ENCODE data around the gene UBE2U.

The UBE2U gene

DNA sequence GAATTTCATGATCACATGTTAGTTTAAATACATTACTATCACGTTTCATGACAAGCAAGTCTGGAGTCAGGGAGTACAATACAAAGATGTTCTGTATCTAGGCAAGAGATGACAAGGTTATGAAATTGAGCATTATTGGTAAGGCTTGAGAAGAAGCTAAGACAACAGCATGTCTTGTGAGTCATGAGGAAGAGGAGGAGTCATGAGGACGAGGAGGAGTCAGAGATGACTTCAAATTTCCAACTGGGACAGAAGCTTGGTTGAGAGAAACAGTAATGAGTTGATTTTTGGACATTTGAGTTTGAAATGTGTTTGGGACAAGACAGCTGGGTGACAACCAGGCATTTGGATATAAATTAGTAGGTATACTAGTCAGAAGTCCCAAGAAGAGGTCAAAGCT, 4.3 kb upstream of the UBE2U start:
- Histone ChIP-seq H4K20me1 (ENCODE audit: control insufficient read depth, insufficient read depth, low read depth, low read length) (no peaks in the 10 kb centered on the region), H3K4me1 (ENCODE audit: control insufficient read depth, low read length) (no peaks in the 10 kb centered on the region), H3K4me3 (ENCODE audit: low read length) (no peak overlapping the region), H3K9me2 (replicated peaks; ENCODE audit: control insufficient read depth, low read length) (no peaks in the 10 kb centered on the region), H3K27ac (ENCODE audit: low read depth, low read length) (no peak overlapping the region), H3K36me3 (ENCODE audit: control insufficient read depth, low read length) (no peaks in the 10 kb centered on the region), H3K9me3 (ENCODE audit: control insufficient read depth, insufficient read depth, low read length) (no peaks in the 10 kb centered on the region), H3F3A (ENCODE audit: control insufficient read depth, insufficient read depth) (no peaks in the 10 kb centered on the region), H3K4me2 (ENCODE audit: low read length) (no peak overlapping the region), H3K79me2 (ENCODE audit: control insufficient read depth, low read length) (no peaks in the 10 kb centered on the region), H3K27me3 (ENCODE audit: control insufficient read depth, low read length) (peaks cover 2% of the 10 kb centered on the region; the same call in 1 of the 2 replicates)
- no peak for TF ChIP-seq EZH2phosphoT487 (IDR thresholded peaks at IDR 0.05; ENCODE audit: borderline replicate concordance, low read length)
- TF ChIP-seq, protein P1, sequence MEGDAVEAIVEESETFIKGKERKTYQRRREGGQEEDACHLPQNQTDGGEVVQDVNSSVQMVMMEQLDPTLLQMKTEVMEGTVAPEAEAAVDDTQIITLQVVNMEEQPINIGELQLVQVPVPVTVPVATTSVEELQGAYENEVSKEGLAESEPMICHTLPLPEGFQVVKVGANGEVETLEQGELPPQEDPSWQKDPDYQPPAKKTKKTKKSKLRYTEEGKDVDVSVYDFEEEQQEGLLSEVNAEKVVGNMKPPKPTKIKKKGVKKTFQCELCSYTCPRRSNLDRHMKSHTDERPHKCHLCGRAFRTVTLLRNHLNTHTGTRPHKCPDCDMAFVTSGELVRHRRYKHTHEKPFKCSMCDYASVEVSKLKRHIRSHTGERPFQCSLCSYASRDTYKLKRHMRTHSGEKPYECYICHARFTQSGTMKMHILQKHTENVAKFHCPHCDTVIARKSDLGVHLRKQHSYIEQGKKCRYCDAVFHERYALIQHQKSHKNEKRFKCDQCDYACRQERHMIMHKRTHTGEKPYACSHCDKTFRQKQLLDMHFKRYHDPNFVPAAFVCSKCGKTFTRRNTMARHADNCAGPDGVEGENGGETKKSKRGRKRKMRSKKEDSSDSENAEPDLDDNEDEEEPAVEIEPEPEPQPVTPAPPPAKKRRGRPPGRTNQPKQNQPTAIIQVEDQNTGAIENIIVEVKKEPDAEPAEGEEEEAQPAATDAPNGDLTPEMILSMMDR (IDR thresholded peaks at IDR 0.05; ENCODE audit: low read depth, low read length, poor library complexity, severe bottlenecking) = no peak

GRCh38 chr1:64200064-64200463, 3.4 kb upstream of the UBE2U start:
- Histone ChIP-seq H3K9me2 (replicated peaks; ENCODE audit: control insufficient read depth, low read length) (no peaks in the 10 kb centered on the region), H3K4me1 (ENCODE audit: control insufficient read depth, low read length) (no peaks in the 10 kb centered on the region), H3K79me2 (ENCODE audit: control insufficient read depth, low read length) (no peaks in the 10 kb centered on the region), H3K36me3 (ENCODE audit: control insufficient read depth, low read length) (no peaks in the 10 kb centered on the region), H3K27ac (ENCODE audit: low read depth, low read length) (no peak overlapping the region), H3K4me2 (ENCODE audit: low read length) (no peak overlapping the region), H3K9me3 (ENCODE audit: control insufficient read depth, insufficient read depth, low read length) (no peaks in the 10 kb centered on the region), H3K27me3 (ENCODE audit: control insufficient read depth, low read length) (no peaks in the 10 kb centered on the region), H3F3A (ENCODE audit: control insufficient read depth, insufficient read depth) (no peaks in the 10 kb centered on the region), H4K20me1 (ENCODE audit: control insufficient read depth, insufficient read depth, low read depth, low read length) (no peaks in the 10 kb centered on the region), H3K4me3 (ENCODE audit: low read length) (no peak overlapping the region)
- TF ChIP-seq, protein P1 (IDR thresholded peaks at IDR 0.05; ENCODE audit: low read depth, low read length, poor library complexity, severe bottlenecking) = no peak
- no peak for TF ChIP-seq EZH2phosphoT487 (IDR thresholded peaks at IDR 0.05; ENCODE audit: borderline replicate concordance, low read length)

- H3K27ac ChIP-seq (ENCODE audit: low read depth, low read length) = no peak overlapping the region
- peaks cover 2% of the 10 kb centered on the region; the same call in 1 of the 2 replicates for H3K27me3 ChIP-seq (ENCODE audit: control insufficient read depth, low read length)
- H3K4me2 ChIP-seq (ENCODE audit: low read length) = no peak overlapping the region
- H3F3A ChIP-seq (ENCODE audit: control insufficient read depth, insufficient read depth) = no peaks in the 10 kb centered on the region
- TF ChIP-seq EZH2phosphoT487 (IDR thresholded peaks at IDR 0.05; ENCODE audit: borderline replicate concordance, low read length) = no peak
- TF ChIP-seq, protein P1 (IDR thresholded peaks at IDR 0.05; ENCODE audit: low read depth, low read length, poor library complexity, severe bottlenecking) = no peak
- no peaks in the 10 kb centered on the region for H3K9me2 ChIP-seq (replicated peaks; ENCODE audit: control insufficient read depth, low read length)
- H4K20me1 ChIP-seq (ENCODE audit: control insufficient read depth, insufficient read depth, low read depth, low read length) = no peaks in the 10 kb centered on the region
- H3K4me3 ChIP-seq (ENCODE audit: low read length) = no peak overlapping the region
- no peaks in the 10 kb centered on the region for H3K36me3 ChIP-seq (ENCODE audit: control insufficient read depth, low read length)
- H3K4me1 ChIP-seq (ENCODE audit: control insufficient read depth, low read length) = no peaks in the 10 kb centered on the region
- no peaks in the 10 kb centered on the region for H3K79me2 ChIP-seq (ENCODE audit: control insufficient read depth, low read length)
- no peaks in the 10 kb centered on the region for H3K9me3 ChIP-seq (ENCODE audit: control insufficient read depth, insufficient read depth, low read length)
Measured at GRCh38 chr1:64209221-64209620, 5.8 kb downstream of the UBE2U start.
